ENCODE results near the gene RAX. TPM values are rescaled to one million over a fixed set of nuclear protein-coding genes. Genes with fewer than 3 reads are reported as not detected.
A peak's percentile ranks its signal among the peaks of the same experiment; 100 is the strongest.

Gene RAX
- 0.37 TPM in 1 of 2 replicates, not detected in the other for total RNA-seq (2021)
- long read RNA-seq, result 0 reads

DNA sequence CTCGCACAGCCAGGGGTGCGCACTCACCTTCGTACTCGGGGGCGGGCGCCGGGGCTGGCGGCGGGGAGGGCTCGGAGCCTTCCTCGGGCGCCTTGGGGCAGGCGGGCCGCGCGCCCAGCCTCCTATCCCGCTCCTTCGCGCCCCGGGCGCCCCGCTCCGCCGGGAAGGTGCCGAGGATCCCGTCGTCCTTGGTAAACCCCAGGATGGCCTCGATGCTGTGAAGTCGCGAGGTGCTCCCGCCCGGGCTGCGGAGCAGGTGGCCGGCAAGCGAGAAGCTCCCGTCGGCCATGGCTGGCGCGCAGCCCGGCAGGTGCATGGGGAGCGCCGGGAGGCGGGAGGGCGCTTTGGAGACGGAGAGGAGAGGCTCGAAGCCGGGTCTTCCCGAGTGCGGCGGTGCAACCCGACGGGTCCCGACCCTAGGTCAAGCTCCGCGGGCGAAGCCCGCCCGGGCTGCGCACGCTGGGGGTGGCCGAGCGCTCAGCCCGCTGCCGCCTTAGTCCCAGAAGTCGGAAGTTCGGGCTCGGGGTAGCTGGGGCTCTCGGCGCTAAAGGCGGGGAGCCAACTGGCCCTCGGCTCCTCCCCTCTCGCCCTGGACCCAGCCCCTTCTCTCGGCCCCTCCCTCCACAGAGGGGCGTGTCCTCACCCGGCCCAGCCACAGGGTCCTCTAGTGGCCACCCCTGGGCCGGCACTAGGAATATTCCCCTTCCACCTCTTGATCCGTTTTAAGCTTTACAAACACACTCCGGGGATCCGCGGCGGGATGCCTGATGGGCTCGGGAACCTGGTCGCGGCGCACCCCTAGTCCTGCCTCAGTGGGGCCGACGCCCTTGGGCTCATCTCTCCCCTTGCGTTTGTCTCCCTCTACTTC, at the start of gene RAX:
Gene RAX, minus strand, starts transcription at position 564 of the 868 bp plus-strand sequence. Its CDS starts 248 bp downstream, at position 316.
- no peaks in the 10 kb centered on the region for H3K36me3 Mint-ChIP-seq (ENCODE audit: insufficient read depth in 1 of 3, low read depth in 3 of 3)
- no peak within 1 kb of the TSS for H3K27ac ChIP-seq (ENCODE audit: insufficient read length, low read depth, low read length)
- H3K4me1 ChIP-seq (ENCODE audit: insufficient read depth, low read length), result no peaks in the 10 kb centered on the region
- no CpG with 5 or more reads among the region's 88 CpGs for WGBS (ENCODE audit: extremely low coverage, insufficient read length, low lambda C conversion rate)
- no peak within 1 kb of the TSS for H3T11ph ChIP-seq (ENCODE audit: low read length)
- no peak within 1 kb of the TSS for H2AK5ac ChIP-seq (ENCODE audit: insufficient read length, low read length)
- no peak within 1 kb of the TSS for H3K9ac ChIP-seq (ENCODE audit: extremely low read depth, insufficient read length, low read length)
- no peak within 1 kb of the TSS for H2BK15ac ChIP-seq (ENCODE audit: low read depth, low read length)
- no peak within 1 kb of the TSS for H3K56ac ChIP-seq (ENCODE audit: insufficient read length, low read depth, low read length)
- H3K9me3 ChIP-seq (ENCODE audit: control insufficient read depth, low read depth, low read length), result no peaks in the 10 kb centered on the region
- H2BK120ac ChIP-seq (ENCODE audit: low read depth, low read length, poor library complexity, severe bottlenecking), result no peak within 1 kb of the TSS
- no peak within 1 kb of the TSS for H3K27ac Mint-ChIP-seq
- peaks cover 35 to 41% of the 10 kb centered on the region in 2 experiments for H3K4me1 Mint-ChIP-seq
- H3K27me3 ChIP-seq (ENCODE audit: insufficient read depth, low read length), result peaks cover 72% of the 10 kb centered on the region
- peaks cover 0 to 5% of the 10 kb centered on the region in 2 experiments; a peak in 1 of 5 replicates for H3K9me3 Mint-ChIP-seq
- H3K18ac ChIP-seq (ENCODE audit: insufficient read length, low read depth, low read length), result no peak within 1 kb of the TSS
- H4K8ac ChIP-seq (replicated peaks; ENCODE audit: insufficient read length, low read depth, low read length), result no peak within 1 kb of the TSS
- H4K5ac ChIP-seq (ENCODE audit: insufficient read length, low read depth, low read length), result no peak within 1 kb of the TSS
- H3K79me2 ChIP-seq (ENCODE audit: insufficient read depth, low read length), result no peaks in the 10 kb centered on the region
- H3K23ac ChIP-seq (ENCODE audit: insufficient read length, low read depth, low read length), result no peak within 1 kb of the TSS
- H2AFZ ChIP-seq (ENCODE audit: low read length), result no peak within 1 kb of the TSS
- peak; percentile 92 for DNase-seq
- H3K23me2 ChIP-seq (ENCODE audit: insufficient read length, low read depth, low read length, poor library complexity, severe bottlenecking), result peaks cover 18% of the 10 kb centered on the region
- no peak within 1 kb of the TSS for H3K4ac ChIP-seq (ENCODE audit: low read depth, low read length)
- no peak within 1 kb of the TSS for H2BK12ac ChIP-seq (ENCODE audit: insufficient read length, low read depth, low read length)
- H4K91ac ChIP-seq (ENCODE audit: insufficient read length, low read depth, low read length), result no peak within 1 kb of the TSS
- no peaks in the 10 kb centered on the region for H3K79me1 ChIP-seq (ENCODE audit: insufficient read depth, low read depth, low read length, poor library complexity, severe bottlenecking)
- H3K4me2 ChIP-seq (ENCODE audit: insufficient read depth, insufficient read length, low read length), result peak within 1 kb of the TSS; percentile 50
- H2BK5ac ChIP-seq (ENCODE audit: insufficient read length, low read length), result no peak within 1 kb of the TSS
- peaks cover 97% of the 10 kb centered on the region for H3K27me3 Mint-ChIP-seq (ENCODE audit: low read depth)
- H3K14ac ChIP-seq (ENCODE audit: insufficient read depth, low read length), result no peak within 1 kb of the TSS
- H2BK20ac ChIP-seq (ENCODE audit: low read depth, low read length, poor library complexity, severe bottlenecking), result no peak within 1 kb of the TSS
- H4K20me1 ChIP-seq (ENCODE audit: control insufficient read depth, insufficient read depth, insufficient read length), result no peaks in the 10 kb centered on the region
- TF ChIP-seq, protein P1, sequence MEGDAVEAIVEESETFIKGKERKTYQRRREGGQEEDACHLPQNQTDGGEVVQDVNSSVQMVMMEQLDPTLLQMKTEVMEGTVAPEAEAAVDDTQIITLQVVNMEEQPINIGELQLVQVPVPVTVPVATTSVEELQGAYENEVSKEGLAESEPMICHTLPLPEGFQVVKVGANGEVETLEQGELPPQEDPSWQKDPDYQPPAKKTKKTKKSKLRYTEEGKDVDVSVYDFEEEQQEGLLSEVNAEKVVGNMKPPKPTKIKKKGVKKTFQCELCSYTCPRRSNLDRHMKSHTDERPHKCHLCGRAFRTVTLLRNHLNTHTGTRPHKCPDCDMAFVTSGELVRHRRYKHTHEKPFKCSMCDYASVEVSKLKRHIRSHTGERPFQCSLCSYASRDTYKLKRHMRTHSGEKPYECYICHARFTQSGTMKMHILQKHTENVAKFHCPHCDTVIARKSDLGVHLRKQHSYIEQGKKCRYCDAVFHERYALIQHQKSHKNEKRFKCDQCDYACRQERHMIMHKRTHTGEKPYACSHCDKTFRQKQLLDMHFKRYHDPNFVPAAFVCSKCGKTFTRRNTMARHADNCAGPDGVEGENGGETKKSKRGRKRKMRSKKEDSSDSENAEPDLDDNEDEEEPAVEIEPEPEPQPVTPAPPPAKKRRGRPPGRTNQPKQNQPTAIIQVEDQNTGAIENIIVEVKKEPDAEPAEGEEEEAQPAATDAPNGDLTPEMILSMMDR (conservative IDR thresholded peaks at IDR 0.05), result peak; percentile 75
- H3K4me3 Mint-ChIP-seq, result peak within 1 kb of the TSS; percentile 63 to 92
